GM12878 (cell line): ENCODE measurements around the gene TAX1BP3. TPM values are rescaled to one million over a fixed set of nuclear protein-coding genes. Genes with fewer than 3 reads are reported as not detected.

Experiments
- ATAC-seq: fragments of 200-7000 bp; cut with Tn5 transposase; 3 replicates; pipeline ENCODE4 v1.9.1; 2020; ENCODE audit warnings: mild to moderate bottlenecking, moderate library complexity
- BruUV-seq: library from RNA; stranded (reverse); fragments of 400-500 nt; replicated peaks from 2 replicates; lab custom pipeline; 2021; lab: Mats Ljungman, UMichigan
- CTCF ChIA-PET: fragments of 300-600 bp; sonication (Branson Sonifier 250); formaldehyde crosslinking; extraction: SDS; loops from one replicate; lab custom pipeline; 2021; ENCODE audit warnings: inconsistent platforms; lab: Yijun Ruan, JAX
- POLR2A ChIA-PET: fragments of 350-600 bp; formaldehyde crosslinking; extraction: SDS; loops from one replicate; lab custom pipeline; 2021; ENCODE audit warnings: inconsistent platforms; lab: Charles Lee
- RAD21 ChIA-PET: fragments of 300-600 bp; sonication (Branson Sonifier 250); formaldehyde crosslinking; loops from one replicate; lab custom pipeline; 2023; ENCODE audit warnings: antibody characterized with exemption; ENCODE audit not compliant: unreplicated experiment; lab: Charles Lee
- SMC1A ChIA-PET: fragments of 300-600 bp; sonication (Branson Sonifier 250); formaldehyde crosslinking; loops from one replicate; lab custom pipeline; 2023; ENCODE audit not compliant: unreplicated experiment, uncharacterized antibody; lab: Charles Lee
- DNase-seq: peaks from one replicate; pipeline ENCODE4 v3.0.0-alpha.2; 2011; ENCODE audit warnings: low read depth, low spot score
- FAIRE-seq: peaks from 3 replicates; lab custom pipeline; 2011; peaks lifted over from hg19 to GRCh38; lab: Jason Lieb, UNC
- H2AFZ ChIP-seq: 2 replicates; pipeline ENCODE4 v1.6.0; 2011; ENCODE audit warnings: low read depth, low read length, control low read depth; ENCODE audit not compliant: control insufficient read depth
- H3K27ac ChIP-seq: 2 replicates; pipeline ENCODE4 v1.5.1; 2011; ENCODE audit warnings: control low read depth; ENCODE audit not compliant: control insufficient read depth, insufficient read depth
- H3K27me3 ChIP-seq, 2 experiments: replicated peaks in 1 of 2; 2 replicates each; pipeline versions ENCODE4 v1.6.0 to v1.6.1; 2011; ENCODE audit warnings: low read length in 1 of 2; ENCODE audit not compliant: control insufficient read depth in 2 of 2, insufficient read depth in 2 of 2
- H3K36me3 ChIP-seq, 2 experiments: 2 replicates each; pipeline ENCODE4 v1.5.1; 2011; ENCODE audit warnings: low read length in 1 of 2; ENCODE audit not compliant: control insufficient read depth in 2 of 2, insufficient read depth in 2 of 2
- H3K4me1 ChIP-seq: 2 replicates; pipeline ENCODE4 v1.6.1; 2011; ENCODE audit warnings: mild to moderate bottlenecking, low read length, moderate library complexity, mixed read lengths; ENCODE audit not compliant: control insufficient read depth, insufficient read depth
- H3K4me2 ChIP-seq: 2 replicates; pipeline ENCODE4 v1.6.0; 2011; ENCODE audit warnings: control low read depth; ENCODE audit not compliant: control insufficient read depth, insufficient read depth
- H3K4me3 ChIP-seq: fragments of 200-600 bp; sonication (generic); 2 replicates; pipeline ENCODE4 v1.5.1; 2016
- H3K79me2 ChIP-seq: 2 replicates; pipeline ENCODE4 v1.6.0; 2011; ENCODE audit warnings: low read length; ENCODE audit not compliant: control insufficient read depth, insufficient read depth
- H3K9ac ChIP-seq: 2 replicates; pipeline ENCODE4 v1.8.0; 2011; ENCODE audit warnings: low read length, control low read depth, mixed read lengths; ENCODE audit not compliant: control insufficient read depth, insufficient read depth
- H3K9me3 ChIP-seq: replicated peaks from 3 replicates; pipeline ENCODE4 v1.5.1; 2011; ENCODE audit warnings: mild to moderate bottlenecking, low read length; ENCODE audit not compliant: control insufficient read depth, insufficient read depth
- H4K20me1 ChIP-seq: 2 replicates; pipeline ENCODE4 v1.6.0; 2011; ENCODE audit not compliant: control insufficient read depth, insufficient read depth
- BCL3 ChIP-seq: IDR thresholded peaks from 2 replicates; pipeline ENCODE4 v1.6.1; 2011; ENCODE audit warnings: borderline replicate concordance, low read depth, mild to moderate bottlenecking, moderate library complexity, low read length; ENCODE audit not compliant: insufficient read depth, poor library complexity, severe bottlenecking
- IKZF1 ChIP-seq: fragments of 450-650 bp; conservative IDR thresholded peaks from 2 replicates; pipeline ENCODE4 v1.6.1; 2017; ENCODE audit warnings: antibody characterized with exemption, mild to moderate bottlenecking
- POLR2A ChIP-seq: IDR thresholded peaks from 2 replicates; pipeline ENCODE4 v1.6.1; 2011; ENCODE audit warnings: low read depth, mild to moderate bottlenecking, low read length
- POLR2AphosphoS5 ChIP-seq: IDR thresholded peaks from 2 replicates; pipeline ENCODE4 v1.6.1; 2011; ENCODE audit warnings: mild to moderate bottlenecking, low read length, inconsistent platforms
- POU2F2 ChIP-seq: IDR thresholded peaks from 3 replicates; pipeline ENCODE4 v1.6.1; 2011; ENCODE audit warnings: low read depth, mild to moderate bottlenecking, low read length, borderline replicate concordance
- ZSCAN29 ChIP-seq: fragments of 450-650 bp; IDR thresholded peaks from 2 replicates; pipeline ENCODE4 v1.6.1; 2017; ENCODE audit warnings: mild to moderate bottlenecking, moderate library complexity
- WGBS: methylation state at CpG from one replicate; pipeline ENCODE4 v1.1.6; 2016; ENCODE audit warnings: low lambda C conversion rate; ENCODE audit not compliant: insufficient replicate concordance, insufficient coverage; ENCODE audit errors: missing lambda C conversion rate; 5-methylcytosine and 5-hydroxymethylcytosine counted together
- in situ Hi-C: fragments of 300-500 bp; cut with MboI; formaldehyde crosslinking; loops from 9 replicates; pipeline ENCODE4 v1.14.3; 2018; ENCODE audit warnings: mixed read lengths
- intact Hi-C: fragments of 100-400 bp; cut with micrococcal nuclease; formaldehyde crosslinking; loops from one replicate; pipeline ENCODE4 v1.14.2; 2022; ENCODE audit not compliant: unreplicated experiment
- polyA plus RNA-seq, 11 experiments: library from polyadenylated mRNA; depleted of rRNA in 4 of 11; unstranded in 6 of 11; stranded (reverse) in 5 of 11; fragments of >200 nt; fragmentation: Nextera tagmentation in 4 of 11; fragmentation: Illumina TruSeq in 1 of 11; extraction: Ambion mirVana in 4 of 11; extraction: Trizol in 1 of 11; gene quantifications; 1 replicate in 1 of 11; 2 replicates in 10 of 11; pipeline versions ENCODE4 v1.2.1 to v1.2.3, GENCODE V29; 2011 to 2016; ENCODE audit warnings: inconsistent platforms in 2 of 11, missing spikeins in 2 of 11, low read depth in 1 of 11
- total RNA-seq, 4 experiments: library from RNA; depleted of rRNA in 3 of 4; stranded (reverse); fragments of >200 nt in 3 of 4; fragmentation: Illumina TruSeq in 1 of 4; extraction: Trizol in 1 of 4; gene quantifications; 2 replicates each; pipeline versions ENCODE4 v1.2.1 to v1.2.3, GENCODE V29; 2013 to 2021

TAX1BP3 gene
- total and polyA plus RNA-seq, 10 of the 15 experiments (the other 5 are each of a cell fraction or from before 2014, with no cell fraction given): 1.00 to 40.4 (median 15.4) TPM

GRCh38 chr17:3663102-3664011, 5.0 kb downstream of the TAX1BP3 start:
- ChIA-PET RAD21 (no interaction called here), SMC1A (no interaction called here), CTCF (interaction anchor here (0.6 kb wide), 1 partner anchor 26 kb away, joined by 3 read pairs; no protein-coding TSS in a partner anchor), POLR2A (interaction anchor here (0.5 to 1.0 kb wide), 2 partner anchors 20 to 27 kb away, joined by 3 to 7 read pairs; partner anchors contain the start of genes CTNS and SHPK)
- Histone ChIP-seq H3K27me3 (no peaks in the 10 kb centered on the region), H3K27ac (no peak overlapping the region), H2AFZ (no peak overlapping the region), H3K9me3 (no peaks in the 10 kb centered on the region), H3K4me1 (peaks cover 5% of the 10 kb centered on the region), H3K79me2 (peaks cover 2% of the 10 kb centered on the region; the same call in 1 of the 2 replicates), H3K36me3 (no peaks in the 10 kb centered on the region), H3K4me2 (no peak overlapping the region), H3K9ac (no peak overlapping the region), H4K20me1 (no peaks in the 10 kb centered on the region), H3K4me3 (no peak overlapping the region)
- FAIRE-seq (no peak), DNase-seq (no peak), ATAC-seq (no peak)
- in situ Hi-C loops: no loop called here
- intact Hi-C loops: loop anchor here (10.0 kb wide), 1 partner anchor 109 kb away; the partner anchor contains the start of gene TRPV3
- no peak for TF ChIP-seq POU2F2
- no peak for TF ChIP-seq POLR2AphosphoS5
- TF ChIP-seq ZSCAN29: no peak
- TF ChIP-seq POLR2A: no peak
- no peak for TF ChIP-seq BCL3
- TF ChIP-seq IKZF1: no peak
- 88% methylated on average over 33 of the region's 33 CpGs for WGBS
- no TSS peak for BruUV-seq
